ENCODE measurements around the gene GYS1.
A peak's percentile ranks its signal among the peaks of the same experiment; 100 is the strongest.

The GYS1 gene

GRCh38 chr19:49017666-49018351 is 24.7 kb upstream of the GYS1 start:
- DNase-seq = peak; percentile 49

- no peak for DNase-seq
These were observed 24.0 kb upstream of the GYS1 start, which contains the start of gene LHB for GRCh38 chr19:49017041-49017665. LHB (minus strand) TSS chr19:49017091; CDS start chr19:49017081, 10 bp downstream.

- no peak for DNase-seq
These were observed 23.1 kb upstream of the GYS1 start for GRCh38 chr19:49016067-49016839.

GRCh38 chr19:49014870-49015255 is 21.8 kb upstream of the GYS1 start:
- no peak for DNase-seq

GRCh38 chr19:49014123-49014869 is 21.2 kb upstream of the GYS1 start:
- no peak for DNase-seq

GRCh38 chr19:49011194-49011593 is 18.1 kb upstream of the GYS1 start:
- DNase-seq = no peak

- DNase-seq = no peak
These were observed 17.3 kb upstream of the GYS1 start for GRCh38 chr19:49010453-49010852.

GRCh38 chr19:49009828-49010227 is 16.7 kb upstream of the GYS1 start:
- DNase-seq = no peak

GRCh38 chr19:49006905-49007304 is 13.8 kb upstream of the GYS1 start:
- no peak for DNase-seq

- DNase-seq = no peak
These were observed 12.0 kb upstream of the GYS1 start for GRCh38 chr19:49004964-49005614.

- DNase-seq = no peak
These were observed 11.0 kb upstream of the GYS1 start for GRCh38 chr19:49004133-49004532.

- peak; percentile 73 for DNase-seq
These were observed 6.6 kb upstream of the GYS1 start for GRCh38 chr19:48999481-49000325.

- DNase-seq = peak; percentile 52
These were observed 4.9 kb upstream of the GYS1 start for GRCh38 chr19:48997972-48998371.

GRCh38 chr19:48994035-48994386 is 902 bp upstream of the GYS1 start:
- DNase-seq = no peak

GRCh38 chr19:48992581-48993174 is 431 bp downstream of the GYS1 start:
- no peak for DNase-seq

- DNase-seq = peak; percentile 56
These were observed 1.1 kb downstream of the GYS1 start for GRCh38 chr19:48991873-48992580.

GRCh38 chr19:48991011-48991609 is 2.0 kb downstream of the GYS1 start:
- DNase-seq = no peak

GRCh38 chr19:48990400-48990799 is 2.7 kb downstream of the GYS1 start:
- DNase-seq = no peak

- no peak for DNase-seq
These were observed 3.3 kb downstream of the GYS1 start for GRCh38 chr19:48989701-48990291.

- no peak for DNase-seq
These were observed 4.2 kb downstream of the GYS1 start for GRCh38 chr19:48988860-48989259.

Measured in MV-4-11 (cell line).